ENCODE measurements around the gene MRPL23.

MRPL23 gene

GRCh38 chr11:1998290-1998689, 51.2 kb downstream of the MRPL23 start:
- DNase-seq = no peak

- DNase-seq = no peak
These were observed 51.7 kb downstream of the MRPL23 start for GRCh38 chr11:1998861-1999260.

- DNase-seq = no peak
These were observed 55.1 kb downstream of the MRPL23 start for GRCh38 chr11:2002042-2002776.

- DNase-seq = no peak
These were observed 55.7 kb downstream of the MRPL23 start for GRCh38 chr11:2002807-2003206.

- no peak for DNase-seq
These were observed 57.3 kb downstream of the MRPL23 start for GRCh38 chr11:2004466-2004865.

Measured in T-helper 9 cell (primary cell).